Thoracic aorta (tissue), 2 donors: ENCODE results near the gene GALNT7. TPM values are rescaled to one million over a fixed set of nuclear protein-coding genes. Genes with fewer than 3 reads are reported as not detected.

Experiments
- ATAC-seq: fragments of 150-250 bp; one replicate; pipeline ENCODE4 v1.8.0; 2017; ENCODE audit warnings: low read depth; ENCODE audit not compliant: insufficient number of reproducible peaks, low FRiP score
- DNase-seq: peaks from one replicate; pipeline ENCODE4 v3.0.0-alpha.2; 2020; ENCODE audit warnings: low spot score
- H3K27ac ChIP-seq, 2 donors: fragments of 200-600 bp; sonication (generic); 1 replicate in 1 of 2; 2 replicates in 1 of 2; pipeline ENCODE4 v1.5.1; 2016; ENCODE audit warnings: mild to moderate bottlenecking in 2 of 2, moderate library complexity in 2 of 2
- H3K27me3 ChIP-seq: fragments of 200-600 bp; sonication (generic); replicated peaks from 2 replicates; pipeline ENCODE4 v1.6.0; 2016; ENCODE audit warnings: mild to moderate bottlenecking; ENCODE audit not compliant: insufficient read depth
- H3K36me3 ChIP-seq: fragments of 200-600 bp; sonication (generic); one replicate; pipeline ENCODE4 v1.5.1; 2016
- H3K4me1 ChIP-seq, 2 donors: fragments of 200-600 bp; sonication (generic); 1 replicate in 1 of 2; 2 replicates in 1 of 2; pipeline versions ENCODE4 v1.5.1 to v1.6.0; 2016; ENCODE audit warnings: low read depth in 2 of 2, mild to moderate bottlenecking in 1 of 2; ENCODE audit not compliant: control insufficient read depth in 1 of 2
- H3K4me3 ChIP-seq: fragments of 200-600 bp; sonication (generic); 2 replicates; pipeline ENCODE4 v1.5.1; 2016; ENCODE audit warnings: mild to moderate bottlenecking
- H3K9me3 ChIP-seq: fragments of 200-600 bp; sonication (generic); 2 replicates; pipeline ENCODE4 v1.5.1; 2016
- CTCF ChIP-seq: fragments of 200-600 bp; sonication (generic); IDR thresholded peaks from one replicate; pipeline ENCODE4 v1.5.1; 2019; ENCODE audit warnings: antibody characterized with exemption
- total RNA-seq, 2 donors: library from RNA; depleted of rRNA; stranded (reverse); fragments of >200 nt; gene quantifications; one replicate each; pipeline versions ENCODE4 v1.1.0 to v1.2.3, GENCODE V29; 2016

GALNT7 gene
- total RNA-seq, 2 donors from 2014 or later: 12.7 to 23.1 TPM

DNA sequence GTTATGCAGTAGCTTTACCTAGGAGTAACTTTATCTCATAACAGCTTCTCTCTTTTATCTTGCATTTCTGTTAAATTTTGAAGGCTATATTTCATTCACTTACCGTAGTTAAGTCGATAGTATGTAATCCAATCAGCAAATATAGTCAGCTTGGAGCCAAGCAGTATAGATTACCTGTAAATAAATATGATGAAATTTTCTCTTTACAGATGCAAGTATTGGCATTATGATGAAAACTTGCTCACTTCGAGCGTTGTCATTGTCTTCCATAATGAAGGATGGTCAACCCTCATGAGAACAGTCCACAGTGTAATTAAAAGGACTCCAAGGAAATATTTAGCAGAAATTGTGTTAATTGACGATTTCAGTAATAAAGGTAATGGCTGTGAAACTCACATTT, 123.3 kb downstream of the GALNT7 start:
- H3K9me3 ChIP-seq: no peaks in the 10 kb centered on the region
- H3K27me3 ChIP-seq: no peaks in the 10 kb centered on the region
- no peak for ATAC-seq
- no peak overlapping the region for H3K4me3 ChIP-seq
- DNase-seq: no peak
- no peaks in the 10 kb centered on the region for H3K36me3 ChIP-seq
- peaks cover 0 to 10% of the 10 kb centered on the region in 2 donors for H3K4me1 ChIP-seq
- H3K27ac ChIP-seq: no peak overlapping the region
- no peak for TF ChIP-seq CTCF

DNA sequence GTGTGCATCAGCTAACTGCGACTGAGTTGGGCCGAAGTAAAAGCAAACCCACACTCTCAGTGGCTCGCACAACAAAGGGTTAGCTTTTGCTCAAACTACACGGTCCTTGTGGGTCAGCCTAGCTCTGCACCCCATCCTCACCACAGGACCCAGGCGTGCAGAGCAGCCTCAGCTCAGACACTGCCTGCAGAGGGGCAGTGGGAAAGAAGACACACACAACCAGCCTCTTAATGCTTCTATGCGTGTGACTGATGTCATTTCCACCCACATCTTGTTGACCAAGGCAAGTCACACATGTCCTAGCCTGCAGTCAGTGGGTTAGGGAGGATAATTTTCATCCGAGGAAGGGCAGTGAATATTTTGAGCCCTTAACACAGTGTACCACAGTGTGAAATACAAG, 125.1 kb downstream of the GALNT7 start:
- Histone ChIP-seq H3K36me3 (peaks cover 3% of the 10 kb centered on the region), H3K4me1 (peaks cover 0 to 10% of the 10 kb centered on the region in 2 donors), H3K27ac (no peak overlapping the region), H3K9me3 (no peaks in the 10 kb centered on the region), H3K27me3 (no peaks in the 10 kb centered on the region), H3K4me3 (no peak overlapping the region)
- DNase-seq: no peak
- no peak for TF ChIP-seq CTCF
- ATAC-seq: no peak

DNA sequence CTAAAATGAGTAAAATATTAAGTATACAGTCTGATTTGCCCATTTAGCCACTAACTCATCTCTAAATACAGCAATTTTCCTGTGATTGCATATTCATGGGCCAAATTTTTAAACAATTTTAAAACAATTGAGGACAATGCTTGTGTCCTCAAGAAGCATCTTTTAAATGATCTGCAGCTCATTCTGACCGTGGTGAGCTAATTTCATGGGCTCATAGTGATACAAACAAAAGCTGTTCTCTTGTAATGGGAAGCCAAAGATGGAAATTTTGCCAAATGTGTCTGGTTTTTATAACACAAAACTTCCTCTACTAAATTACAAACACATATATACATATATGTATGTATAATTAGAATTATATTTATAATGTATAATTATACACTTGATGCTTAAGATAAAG, 125.8 kb downstream of the GALNT7 start:
- no peaks in the 10 kb centered on the region for H3K27me3 ChIP-seq
- no peak overlapping the region for H3K4me3 ChIP-seq
- no peak overlapping the region for H3K27ac ChIP-seq
- H3K9me3 ChIP-seq: no peaks in the 10 kb centered on the region
- H3K36me3 ChIP-seq: peaks cover 3% of the 10 kb centered on the region
- H3K4me1 ChIP-seq: peaks cover 0 to 10% of the 10 kb centered on the region in 2 donors
- TF ChIP-seq CTCF: no peak
- DNase-seq (no peak), ATAC-seq (no peak)

GRCh38 chr4:173301518-173302201, 133.0 kb downstream of the GALNT7 start:
- ATAC-seq: no peak
- H3K27me3 ChIP-seq: no peaks in the 10 kb centered on the region
- H3K4me1 ChIP-seq: peaks cover 0 to 3% of the 10 kb centered on the region in 2 donors
- H3K36me3 ChIP-seq: peaks cover 3% of the 10 kb centered on the region
- TF ChIP-seq CTCF: peak; percentile 77
- DNase-seq: no peak
- H3K9me3 ChIP-seq: no peaks in the 10 kb centered on the region
- no peak overlapping the region for H3K27ac ChIP-seq
- H3K4me3 ChIP-seq: no peak overlapping the region

GRCh38 chr4:173307778-173308177, 139.2 kb downstream of the GALNT7 start:
- no peak for TF ChIP-seq CTCF
- Histone ChIP-seq H3K9me3 (no peaks in the 10 kb centered on the region), H3K27ac (no peak overlapping the region), H3K4me1 (no peaks in the 10 kb centered on the region), H3K27me3 (no peaks in the 10 kb centered on the region), H3K36me3 (no peaks in the 10 kb centered on the region), H3K4me3 (no peak overlapping the region)
- DNase-seq: no peak
- ATAC-seq: no peak
